Left kidney (tissue), 2 donors: Measurements from ENCODE around the gene ANO7. TPM values are rescaled to one million over a fixed set of nuclear protein-coding genes. Genes with fewer than 3 reads are reported as not detected.

Experiments
- DNase-seq: peaks from one replicate; pipeline ENCODE4 v3.0.0-alpha.2; 2013
- polyA plus RNA-seq: library from polyadenylated mRNA; unstranded; fragments of 120-200 nt; gene quantifications from one replicate; pipeline ENCODE4 v1.2.1, GENCODE V29; 2013; ENCODE audit not compliant: insufficient read length

Gene ANO7
- polyA plus RNA-seq, 1 donor, result 2.5 TPM

DNA sequence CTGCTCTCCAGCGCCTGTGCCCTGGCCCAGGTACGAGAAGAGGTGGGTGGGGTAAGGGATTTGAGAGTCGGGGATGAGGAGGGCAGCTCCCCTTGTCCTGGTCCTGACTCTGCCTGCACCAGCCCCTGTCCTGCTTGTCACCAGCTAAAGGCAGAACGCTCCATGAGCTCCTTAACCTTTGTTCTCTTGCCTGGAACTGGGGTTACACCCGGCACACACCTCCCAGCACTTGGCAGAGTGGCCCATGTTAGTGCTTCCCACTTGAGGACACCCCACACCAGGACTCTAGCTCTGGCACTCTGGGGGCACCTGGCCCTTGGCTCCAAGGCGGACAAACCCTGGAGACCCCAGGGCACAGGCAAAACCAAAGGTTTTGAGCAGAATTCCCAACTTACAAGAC lies 19.2 kb downstream of the ANO7 start:
- DNase-seq, result no peak

- DNase-seq, result no peak
Observed at GRCh38 chr2:241208058-241208457, 19.6 kb downstream of the ANO7 start.

GRCh38 chr2:241209271-241209670 lies 20.8 kb downstream of the ANO7 start:
- no peak for DNase-seq

DNA sequence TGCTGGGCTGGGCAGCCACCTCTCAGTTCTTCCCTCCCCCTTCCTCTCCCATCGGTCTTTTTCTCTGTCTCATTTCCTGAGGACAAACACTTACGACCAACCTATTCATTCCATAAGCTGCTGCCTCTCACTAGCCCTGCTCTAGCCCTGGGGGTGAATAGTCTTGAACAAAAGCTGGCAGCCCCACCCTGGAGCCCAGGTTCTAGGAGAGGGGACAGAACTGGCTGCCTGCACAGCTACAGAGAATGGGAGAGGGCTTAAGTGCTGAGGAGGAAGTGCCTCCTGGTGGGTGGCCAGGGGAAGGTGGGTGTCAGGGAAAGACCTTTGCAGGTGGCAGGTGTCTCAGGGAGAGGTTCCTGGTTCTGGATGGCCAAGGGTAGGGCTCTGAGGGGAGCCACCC lies 22.8 kb downstream of the ANO7 start:
- DNase-seq, result no peak

GRCh38 chr2:241213041-241213440 lies 24.6 kb downstream of the ANO7 start:
- no peak for DNase-seq

GRCh38 chr2:241213567-241213966 lies 25.1 kb downstream of the ANO7 start:
- DNase-seq, result no peak

- DNase-seq, result no peak
Observed at GRCh38 chr2:241214209-241214608, 25.7 kb downstream of the ANO7 start.

- no peak for DNase-seq
Observed at GRCh38 chr2:241214766-241215165, 26.3 kb downstream of the ANO7 start.

GRCh38 chr2:241215421-241215820 lies 26.9 kb downstream of the ANO7 start:
- DNase-seq, result no peak

DNA sequence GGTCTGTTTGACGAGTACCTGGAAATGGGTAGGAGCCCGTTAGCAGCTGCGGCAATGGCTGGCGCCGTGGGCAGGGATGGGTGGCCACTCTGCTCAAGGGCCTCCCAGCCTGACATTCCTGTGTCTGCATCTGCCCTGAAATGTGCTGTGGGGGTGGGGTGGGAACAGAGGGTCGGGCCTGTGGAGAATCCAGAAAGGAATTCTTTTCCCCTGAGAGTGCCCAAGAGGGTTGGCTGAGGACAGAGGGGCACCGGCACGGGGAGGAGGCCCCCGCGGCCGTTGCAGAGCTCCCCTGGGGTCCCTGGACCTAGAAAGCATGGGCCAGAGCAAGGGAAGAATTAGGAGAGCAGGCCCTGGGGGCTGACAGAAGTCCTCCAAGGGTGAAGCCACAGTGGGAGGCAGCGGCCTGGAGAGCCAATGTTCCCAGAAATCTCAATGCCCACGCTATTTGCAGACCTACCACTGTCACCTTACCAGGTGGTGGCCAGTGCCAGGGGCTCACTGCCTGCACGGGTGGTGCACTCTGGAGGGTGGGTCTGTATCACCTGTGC lies 27.8 kb downstream of the ANO7 start:
- DNase-seq, result no peak

GRCh38 chr2:241217320-241218031 lies 29.0 kb downstream of the ANO7 start:
- DNase-seq, result peak; percentile 61

DNA sequence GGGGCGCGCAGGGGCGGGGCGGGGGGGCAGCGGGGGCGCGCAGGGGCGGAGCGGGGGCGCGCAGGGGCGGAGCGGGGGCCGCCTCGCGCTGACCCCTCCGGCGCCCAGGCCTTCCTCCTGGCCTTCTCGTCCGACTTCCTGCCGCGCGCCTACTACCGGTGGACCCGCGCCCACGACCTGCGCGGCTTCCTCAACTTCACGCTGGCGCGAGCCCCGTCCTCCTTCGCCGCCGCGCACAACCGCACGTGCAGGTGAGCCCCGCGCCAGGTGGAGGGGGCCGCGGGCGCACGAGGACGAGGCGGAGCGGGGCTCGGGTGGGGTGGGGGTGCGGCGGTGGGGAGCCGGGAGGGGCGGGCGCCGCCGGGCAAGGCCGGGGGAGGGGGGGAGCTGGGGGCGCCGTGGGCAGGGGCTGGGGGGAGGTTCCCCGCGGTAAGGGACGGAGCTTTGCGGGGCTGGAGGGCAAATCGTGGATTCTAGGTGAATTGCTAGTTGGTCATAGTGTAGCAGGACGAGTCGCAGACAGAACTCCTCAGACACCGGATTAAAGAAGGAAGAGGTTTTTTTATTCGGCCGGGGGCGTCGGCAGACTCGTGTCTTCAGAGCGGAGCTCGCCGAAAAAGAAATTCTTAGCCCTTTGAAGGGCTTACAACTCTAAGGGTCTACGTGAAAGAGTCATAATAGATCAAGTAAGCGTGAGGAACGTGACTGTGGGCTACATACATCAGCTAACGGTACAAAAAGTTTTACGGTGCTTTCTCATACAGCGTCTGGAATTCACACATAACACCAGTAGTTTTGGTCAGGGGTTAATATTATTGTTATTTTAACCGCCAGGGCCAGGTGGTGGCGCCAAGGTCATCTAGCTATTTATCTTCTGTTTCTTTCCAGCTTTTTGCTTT lies 29.9 kb downstream of the ANO7 start:
- DNase-seq, result no peak

DNA sequence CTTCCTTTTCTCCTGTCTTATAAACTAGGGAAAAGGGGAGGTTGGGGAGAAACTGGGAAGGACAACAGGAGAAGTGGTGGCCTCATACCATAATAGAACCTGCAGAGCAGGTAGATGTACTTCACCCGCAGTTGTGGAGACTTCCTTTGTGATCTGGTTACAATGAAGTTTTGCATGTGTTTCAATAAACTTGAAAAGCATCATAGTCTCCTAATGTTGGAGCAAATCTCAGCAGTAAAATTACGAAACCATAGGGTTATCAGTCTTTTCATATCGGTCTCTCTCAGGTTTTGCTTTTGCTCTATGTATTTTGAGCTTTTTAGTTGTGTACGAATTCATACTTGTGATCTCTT lies 30.5 kb downstream of the ANO7 start:
- no peak for DNase-seq

DNA sequence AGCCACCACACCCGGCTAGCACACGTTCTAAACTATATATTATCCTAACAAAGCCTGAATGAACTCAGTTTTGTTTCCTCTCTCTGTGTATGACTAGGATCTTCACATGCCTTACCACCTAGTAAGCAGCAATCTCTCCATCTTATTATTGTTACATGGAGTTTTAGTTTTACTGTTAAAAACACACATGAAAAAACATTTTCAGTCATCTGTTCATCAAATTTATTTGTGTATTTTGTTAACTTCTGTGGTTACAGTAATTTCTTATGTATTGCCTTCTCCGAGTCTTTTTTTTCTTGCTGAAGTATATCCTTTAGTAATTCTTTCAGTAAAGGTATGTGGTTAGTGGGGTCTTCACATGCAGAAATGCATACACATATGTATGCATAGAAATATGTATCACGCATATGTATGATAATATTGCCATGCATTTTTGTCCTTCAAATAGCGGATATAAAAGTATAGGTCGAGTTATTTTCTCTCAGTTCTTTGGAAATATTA lies 31.4 kb downstream of the ANO7 start:
- no peak for DNase-seq

DNA sequence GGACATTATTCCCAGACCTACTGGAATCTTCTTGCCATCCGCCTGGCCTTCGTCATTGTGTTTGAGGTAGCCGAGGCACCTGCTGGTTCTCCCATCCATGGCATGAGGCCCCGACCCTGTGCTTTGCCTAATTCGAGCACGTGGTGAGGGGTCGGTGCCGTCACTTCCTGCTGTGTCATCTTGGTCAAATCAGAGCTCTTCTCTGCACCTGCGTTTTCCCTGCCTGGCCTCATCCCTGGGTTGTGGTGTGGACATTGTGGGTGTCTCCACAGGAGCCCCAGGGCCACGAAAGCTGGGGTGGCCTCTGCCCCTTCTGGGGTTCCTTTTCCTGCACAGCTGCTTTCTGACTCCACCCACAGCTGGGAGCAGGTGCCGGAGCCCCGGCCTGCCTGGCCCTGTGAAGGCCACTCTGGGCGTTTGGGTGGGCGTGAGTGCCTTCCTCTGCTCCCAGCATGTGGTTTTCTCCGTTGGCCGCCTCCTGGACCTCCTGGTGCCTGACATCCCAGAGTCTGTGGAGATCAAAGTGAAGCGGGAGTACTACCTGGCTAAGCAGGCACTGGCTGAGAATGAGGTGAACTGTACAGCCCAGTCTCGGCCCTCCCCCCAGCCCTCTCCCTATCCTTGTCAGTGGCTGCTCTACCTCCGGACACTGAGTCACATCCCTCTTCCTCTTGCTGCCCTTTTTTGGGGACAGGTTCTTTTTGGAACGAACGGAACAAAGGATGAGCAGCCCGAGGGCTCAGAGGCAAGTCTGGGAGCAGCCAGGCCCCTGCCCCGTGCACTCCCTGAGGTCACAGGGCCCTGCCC lies 34.9 kb downstream of the ANO7 start:
- DNase-seq, result no peak

- no peak for DNase-seq
Observed at GRCh38 chr2:241224018-241224850, 35.8 kb downstream of the ANO7 start.

DNA sequence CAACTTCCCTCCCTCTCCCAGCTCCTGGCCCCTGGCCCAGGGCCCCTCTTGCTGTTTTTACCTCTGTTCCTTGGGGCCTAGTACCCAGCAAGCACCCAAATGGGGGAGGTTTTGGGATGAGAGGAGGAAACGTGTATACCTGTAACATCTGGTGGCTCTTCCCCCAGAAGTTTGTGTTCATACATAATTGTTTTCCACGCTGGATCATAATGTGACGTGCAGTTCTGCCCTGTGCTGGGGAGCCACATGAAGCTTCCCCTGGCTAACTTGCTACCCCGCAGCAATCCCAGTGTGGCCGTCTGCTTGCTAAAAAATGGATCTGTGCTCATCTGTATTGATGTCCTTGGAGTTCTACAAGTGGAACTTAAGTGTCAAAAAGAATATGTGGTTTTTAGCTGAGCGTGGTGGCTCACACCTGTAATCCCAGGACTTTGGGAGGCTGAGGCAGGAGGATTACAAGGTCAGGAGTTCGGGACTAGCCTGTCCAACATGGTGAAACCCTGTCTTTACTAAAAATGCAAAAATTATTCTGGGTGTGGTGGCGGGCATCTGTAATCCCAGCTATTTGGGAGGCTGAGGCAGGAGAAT lies 36.5 kb downstream of the ANO7 start:
- no peak for DNase-seq

DNA sequence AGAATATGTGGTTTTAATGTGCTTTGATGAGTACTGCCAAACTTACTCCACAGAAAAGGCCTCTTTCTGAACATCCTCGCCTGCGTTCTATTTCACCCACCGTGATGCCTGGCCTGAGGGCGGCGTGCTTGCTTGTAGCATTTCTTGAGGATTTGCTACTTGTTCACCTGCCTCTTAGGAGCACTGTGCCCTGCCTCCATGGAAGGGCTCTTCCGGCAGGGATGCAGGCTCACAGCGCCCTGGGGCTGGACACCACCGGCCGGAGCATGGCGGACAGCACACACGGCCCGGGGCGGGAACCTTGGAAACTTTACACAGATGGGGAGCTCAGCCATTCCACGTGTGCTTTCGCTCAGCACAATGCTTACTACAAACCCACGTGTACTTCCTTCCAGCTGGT lies 37.1 kb downstream of the ANO7 start:
- no peak for DNase-seq

GRCh38 chr2:241225983-241226382 lies 37.5 kb downstream of the ANO7 start:
- DNase-seq, result no peak

GRCh38 chr2:241226723-241227572 lies 38.5 kb downstream of the ANO7 start:
- no peak for DNase-seq
